ENCODE results near the gene PIK3R5.

- TF ChIP-seq CTCF (IDR thresholded peaks at IDR 0.05 in 2 of 3, conservative IDR thresholded peaks at IDR 0.05 in 1 of 3; ENCODE audit: borderline replicate concordance in 1 of 3, insufficient read depth in 1 of 3, low read depth in 2 of 3, low read length in 2 of 3) (no peak), MAX (IDR thresholded peaks at IDR 0.05) (no peak), EZH2 (IDR thresholded peaks at IDR 0.05) (no peak), POLR2AphosphoS5 (IDR thresholded peaks at IDR 0.05; ENCODE audit: low read depth, low read length) (no peak)
Observed at GRCh38 chr17:9006175-9006767, 40.8 kb upstream of the PIK3R5 start.

All from HCT116 (cell line).